ENCODE results near the gene SHISA9. TPM values are rescaled to one million over a fixed set of nuclear protein-coding genes. Genes with fewer than 3 reads are reported as not detected.

Gene SHISA9
- total RNA-seq, 1 donor from 2014 or later: 0.99 TPM

DNA sequence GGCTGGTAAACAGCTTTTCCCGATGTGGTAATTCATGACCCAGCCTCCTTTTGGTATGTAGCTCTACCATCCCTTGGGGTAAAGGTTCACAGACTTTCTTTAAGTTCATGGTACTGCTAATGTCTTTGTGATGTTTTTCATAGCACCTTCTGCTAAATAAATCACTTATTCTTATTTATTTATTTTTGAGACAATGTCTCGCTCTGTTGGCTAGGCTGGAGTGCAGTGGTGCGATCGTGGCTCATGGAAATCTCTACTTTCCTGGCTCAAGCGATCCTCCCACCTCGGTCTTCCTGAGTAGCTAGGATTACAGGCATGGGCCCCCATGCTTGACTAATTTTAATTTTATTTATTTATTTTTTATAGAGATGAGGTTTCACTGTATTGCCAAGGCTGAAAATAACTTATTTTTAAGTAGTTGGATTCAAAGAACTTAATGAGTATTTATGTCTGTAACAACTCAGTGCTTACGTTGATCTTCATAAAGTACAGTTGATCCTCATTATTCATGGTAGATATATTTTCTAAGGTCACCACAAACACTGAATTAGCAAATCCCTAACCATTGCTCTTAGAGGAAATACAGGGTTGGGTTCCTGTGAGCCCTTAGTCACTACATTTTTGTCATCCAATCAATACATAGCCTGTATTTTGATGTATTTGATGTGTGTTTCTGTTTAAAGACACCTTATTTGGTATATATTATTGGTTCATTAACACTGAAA, 97.1 kb downstream of the SHISA9 start:
- no peak for ATAC-seq
- intact Hi-C loops (cut with micrococcal nuclease): no loop called here

DNA sequence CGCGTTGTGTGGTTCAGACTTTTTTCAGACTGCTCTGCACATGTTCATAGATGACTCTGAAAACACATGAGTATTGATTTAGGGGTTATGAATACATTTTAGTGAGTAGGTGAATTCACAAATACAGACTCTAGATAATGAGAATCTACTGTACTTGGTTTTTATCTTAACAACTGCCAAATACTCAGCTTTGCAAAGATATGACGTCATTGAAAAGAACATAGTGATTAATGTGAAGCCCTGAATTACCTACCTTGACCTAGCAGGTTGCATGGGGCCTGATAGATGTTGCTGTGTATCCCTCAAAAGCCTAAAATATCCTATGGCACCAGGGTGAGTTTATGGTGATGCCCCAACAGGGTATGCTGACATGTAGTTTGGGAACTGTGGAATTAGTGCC, 98.0 kb downstream of the SHISA9 start:
- DNase-seq (no peak), ATAC-seq (no peak)
- intact Hi-C loops (cut with micrococcal nuclease): no loop called here

More for the DNA sequence above, 97.1 kb downstream of the SHISA9 start:
- DNase-seq: no peak

DNA sequence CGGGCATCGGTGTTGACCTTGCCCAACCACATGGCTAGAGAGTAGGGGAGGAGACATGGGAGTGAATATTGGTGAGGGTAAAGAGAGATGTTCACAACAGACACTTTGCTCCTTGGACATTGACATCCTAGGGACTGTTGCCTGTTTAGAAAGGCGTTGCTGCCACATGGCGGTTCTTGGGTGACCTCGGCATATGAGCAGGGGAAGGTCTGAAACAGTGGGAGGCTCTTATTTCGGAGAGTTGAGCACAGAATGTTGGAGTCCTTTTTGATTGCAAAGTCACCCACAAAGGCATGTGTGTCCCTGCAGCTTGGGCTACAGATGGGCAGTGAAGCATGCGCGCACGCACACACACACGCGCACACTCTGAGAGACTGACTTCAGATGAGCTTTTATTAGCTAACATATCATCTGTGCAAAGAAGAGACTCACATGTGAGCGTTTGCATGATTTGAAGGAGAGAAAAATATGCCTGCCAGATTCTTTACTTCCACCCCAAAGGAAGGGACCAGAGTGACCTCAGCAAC, 104.4 kb downstream of the SHISA9 start:
- intact Hi-C loops (cut with micrococcal nuclease): no loop called here
- ATAC-seq (no peak), DNase-seq (no peak)

- DNase-seq (no peak), ATAC-seq (no peak)
- intact Hi-C loops (cut with micrococcal nuclease): no loop called here
These were observed 111.2 kb downstream of the SHISA9 start for GRCh38 chr16:13012601-13013000.

GRCh38 chr16:13013043-13013442, 111.6 kb downstream of the SHISA9 start:
- intact Hi-C loops (cut with micrococcal nuclease): no loop called here
- no peak for DNase-seq
- ATAC-seq: no peak

- no peak for DNase-seq
- intact Hi-C loops (cut with micrococcal nuclease): no loop called here
- no peak for ATAC-seq
These were observed 113.1 kb downstream of the SHISA9 start for GRCh38 chr16:13014476-13014875.

DNA sequence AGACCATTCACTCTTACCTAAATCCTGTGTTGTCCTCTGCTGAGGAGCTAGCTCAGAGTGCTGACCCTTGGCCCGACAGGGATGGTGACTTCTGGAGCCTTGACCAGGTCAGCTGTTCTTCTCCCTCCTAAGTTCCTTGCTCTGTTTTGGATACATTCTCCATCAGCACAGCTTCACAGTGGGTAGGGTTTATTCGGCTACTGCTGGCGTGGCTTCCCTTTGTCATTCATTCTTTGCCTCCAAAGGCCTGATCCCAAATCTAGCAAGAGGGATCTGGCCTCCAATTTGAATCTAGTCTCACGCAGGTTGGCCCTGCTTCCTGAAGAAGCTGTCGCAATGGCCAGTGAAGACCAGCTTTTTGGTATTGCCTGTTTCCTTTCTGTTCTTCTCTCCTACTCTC, 116.6 kb downstream of the SHISA9 start:
- intact Hi-C loops (cut with micrococcal nuclease): no loop called here
- ATAC-seq: no peak
- DNase-seq: no peak

DNA sequence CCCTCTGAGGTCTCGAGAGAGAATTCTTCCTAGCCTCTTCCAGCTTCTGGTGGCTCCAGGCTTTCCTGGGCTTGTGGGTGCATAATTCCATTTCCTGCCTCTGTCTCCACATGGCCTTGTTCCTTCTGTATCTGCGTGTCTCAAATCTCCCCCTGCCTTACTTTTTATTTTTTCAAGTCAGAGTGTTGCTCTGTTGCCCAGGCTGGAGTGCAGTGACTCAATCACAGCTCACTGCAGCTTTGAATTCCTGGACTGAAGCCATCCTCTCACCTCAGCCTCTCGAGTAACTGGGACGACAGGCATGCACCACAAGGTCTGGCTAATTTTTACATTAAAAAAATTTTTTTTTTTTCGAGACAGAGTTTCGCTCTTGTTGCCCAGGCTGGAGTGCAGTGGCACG, 120.6 kb downstream of the SHISA9 start:
- DNase-seq (no peak), ATAC-seq (no peak)
- intact Hi-C loops (cut with micrococcal nuclease): no loop called here

- DNase-seq (no peak), ATAC-seq (no peak)
- intact Hi-C loops (cut with micrococcal nuclease): no loop called here
These were observed 128.4 kb downstream of the SHISA9 start for GRCh38 chr16:13029786-13030185.

DNA sequence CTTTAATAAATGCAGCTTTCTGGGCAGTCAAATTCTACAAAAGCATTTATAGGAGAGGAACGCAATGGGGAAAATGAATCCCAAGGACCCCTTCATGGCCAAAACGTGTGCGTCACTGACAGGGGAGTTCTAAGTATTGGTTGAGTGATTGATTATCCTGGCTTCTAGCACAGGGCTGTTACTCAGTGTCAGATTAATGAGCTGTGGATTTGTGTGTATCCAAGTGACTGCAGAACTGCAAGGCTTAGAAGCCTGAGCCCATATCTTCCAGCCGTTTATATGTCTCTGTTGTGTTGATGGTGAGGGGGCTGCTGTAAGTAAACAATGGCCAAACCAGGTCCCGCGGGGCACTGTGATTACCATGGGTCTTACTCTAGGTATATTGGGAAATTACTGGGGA, 129.4 kb downstream of the SHISA9 start:
- ATAC-seq (no peak), DNase-seq (no peak)
- intact Hi-C loops (cut with micrococcal nuclease): no loop called here

- DNase-seq (no peak), ATAC-seq (no peak)
- intact Hi-C loops (cut with micrococcal nuclease): no loop called here
These were observed 131.5 kb downstream of the SHISA9 start for GRCh38 chr16:13032911-13033310.

- intact Hi-C loops (cut with micrococcal nuclease): no loop called here
- DNase-seq (peak; percentile 53), ATAC-seq (no peak)
These were observed 135.2 kb downstream of the SHISA9 start for GRCh38 chr16:13036600-13036999.

- ATAC-seq (no peak), DNase-seq (no peak)
- intact Hi-C loops (cut with micrococcal nuclease): no loop called here
These were observed 137.2 kb downstream of the SHISA9 start for GRCh38 chr16:13038591-13038990.

GRCh38 chr16:13039526-13039925, 138.1 kb downstream of the SHISA9 start:
- intact Hi-C loops (cut with micrococcal nuclease): no loop called here
- ATAC-seq (no peak), DNase-seq (no peak)

DNA sequence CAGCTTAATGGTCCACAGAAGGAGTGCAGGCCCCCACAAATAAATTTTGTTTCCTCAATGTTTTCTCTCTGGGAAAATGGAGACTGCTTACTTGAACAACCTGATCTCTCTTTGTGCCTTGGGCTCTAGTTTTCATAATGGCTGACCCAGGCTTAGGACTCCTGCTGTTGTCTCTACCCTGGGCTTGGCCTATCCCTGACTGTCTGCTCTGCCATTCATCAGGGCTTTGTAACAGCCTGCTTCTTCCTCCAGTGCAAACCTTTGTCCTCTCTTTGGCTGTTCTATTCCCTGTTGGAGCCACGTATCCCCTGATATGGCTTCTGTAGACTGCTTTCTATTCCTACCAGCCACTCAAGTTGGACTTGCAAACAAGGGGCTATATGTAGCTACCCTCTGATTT, 139.8 kb downstream of the SHISA9 start:
- intact Hi-C loops (cut with micrococcal nuclease): no loop called here
- DNase-seq (no peak), ATAC-seq (no peak)

- intact Hi-C loops (cut with micrococcal nuclease): no loop called here
- DNase-seq (no peak), ATAC-seq (no peak)
These were observed 140.4 kb downstream of the SHISA9 start for GRCh38 chr16:13041646-13042290.

- intact Hi-C loops (cut with micrococcal nuclease): no loop called here
- DNase-seq (no peak), ATAC-seq (no peak)
These were observed 140.9 kb downstream of the SHISA9 start for GRCh38 chr16:13042291-13042685.

GRCh38 chr16:13046061-13046821, 144.8 kb downstream of the SHISA9 start:
- no peak for DNase-seq
- intact Hi-C loops (cut with micrococcal nuclease): no loop called here
- no peak for ATAC-seq

DNA sequence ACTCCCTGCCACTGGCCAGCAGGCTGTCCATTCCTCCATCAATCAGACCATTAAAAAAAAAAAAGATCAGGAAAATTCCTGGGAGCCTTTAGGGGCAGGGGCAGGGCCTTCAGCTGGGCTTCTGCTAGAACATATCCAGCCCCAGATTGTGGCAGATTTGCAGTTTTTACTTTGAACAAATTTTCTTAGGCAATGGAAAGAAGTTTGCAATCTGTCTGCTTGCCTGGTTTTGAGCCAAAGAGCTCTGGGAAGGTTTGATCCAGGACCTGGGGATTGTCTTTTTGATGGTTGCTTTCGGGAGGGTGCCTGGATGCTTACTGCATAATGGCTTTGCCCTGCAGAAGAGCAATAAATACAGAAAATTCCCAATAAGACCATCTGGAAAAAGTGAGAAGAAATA, 145.9 kb downstream of the SHISA9 start:
- DNase-seq (no peak), ATAC-seq (no peak)
- intact Hi-C loops (cut with micrococcal nuclease): no loop called here

GRCh38 chr16:13049688-13050087, 148.3 kb downstream of the SHISA9 start:
- intact Hi-C loops (cut with micrococcal nuclease): no loop called here
- ATAC-seq: no peak
- no peak for DNase-seq

Data from left ventricle myocardium superior (tissue), 1 donor.